ENCODE data around the gene MVB12B.
"Not testable (repeated sequence)": the region's sequence is repeated elsewhere in the genome, so short reads cannot be mapped to it uniquely, and the experiment has no call there.

Gene MVB12B

DNA sequence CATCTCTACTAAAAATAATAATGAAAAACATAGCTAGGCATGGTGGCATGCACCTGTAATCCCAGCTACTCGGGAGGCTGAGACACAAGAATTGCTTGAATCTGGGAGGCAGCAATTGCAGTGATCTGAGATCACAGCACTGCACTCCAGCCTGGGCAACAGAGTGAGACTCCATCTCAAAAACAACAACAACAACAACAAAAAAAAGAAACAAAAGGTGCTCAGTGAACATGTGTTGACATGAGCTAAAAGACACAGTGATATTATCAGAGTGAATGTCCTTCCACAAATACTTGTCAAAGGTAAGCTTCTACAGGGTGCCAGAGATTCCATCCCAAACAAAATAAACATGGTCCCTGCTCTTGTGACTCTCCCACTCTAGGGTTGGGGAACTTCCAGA is 211.9 kb downstream of the MVB12B start:
- no peak overlapping the region for H3K4me3 ChIP-seq (ENCODE audit: low read depth, low read length)
- H3K36me3 ChIP-seq = no peaks in the 10 kb centered on the region
- no peak overlapping the region for H3K27ac ChIP-seq
- no peaks in the 10 kb centered on the region for H3K9me3 ChIP-seq (ENCODE audit: severe bottlenecking)
- no peaks in the 10 kb centered on the region for H3K27me3 ChIP-seq (ENCODE audit: insufficient read depth, low read depth, severe bottlenecking)
- TF ChIP-seq, protein P1, sequence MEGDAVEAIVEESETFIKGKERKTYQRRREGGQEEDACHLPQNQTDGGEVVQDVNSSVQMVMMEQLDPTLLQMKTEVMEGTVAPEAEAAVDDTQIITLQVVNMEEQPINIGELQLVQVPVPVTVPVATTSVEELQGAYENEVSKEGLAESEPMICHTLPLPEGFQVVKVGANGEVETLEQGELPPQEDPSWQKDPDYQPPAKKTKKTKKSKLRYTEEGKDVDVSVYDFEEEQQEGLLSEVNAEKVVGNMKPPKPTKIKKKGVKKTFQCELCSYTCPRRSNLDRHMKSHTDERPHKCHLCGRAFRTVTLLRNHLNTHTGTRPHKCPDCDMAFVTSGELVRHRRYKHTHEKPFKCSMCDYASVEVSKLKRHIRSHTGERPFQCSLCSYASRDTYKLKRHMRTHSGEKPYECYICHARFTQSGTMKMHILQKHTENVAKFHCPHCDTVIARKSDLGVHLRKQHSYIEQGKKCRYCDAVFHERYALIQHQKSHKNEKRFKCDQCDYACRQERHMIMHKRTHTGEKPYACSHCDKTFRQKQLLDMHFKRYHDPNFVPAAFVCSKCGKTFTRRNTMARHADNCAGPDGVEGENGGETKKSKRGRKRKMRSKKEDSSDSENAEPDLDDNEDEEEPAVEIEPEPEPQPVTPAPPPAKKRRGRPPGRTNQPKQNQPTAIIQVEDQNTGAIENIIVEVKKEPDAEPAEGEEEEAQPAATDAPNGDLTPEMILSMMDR (IDR thresholded peaks at IDR 0.05; ENCODE audit: low read depth, low read length) = no peak
- DNase-seq = no peak

DNA sequence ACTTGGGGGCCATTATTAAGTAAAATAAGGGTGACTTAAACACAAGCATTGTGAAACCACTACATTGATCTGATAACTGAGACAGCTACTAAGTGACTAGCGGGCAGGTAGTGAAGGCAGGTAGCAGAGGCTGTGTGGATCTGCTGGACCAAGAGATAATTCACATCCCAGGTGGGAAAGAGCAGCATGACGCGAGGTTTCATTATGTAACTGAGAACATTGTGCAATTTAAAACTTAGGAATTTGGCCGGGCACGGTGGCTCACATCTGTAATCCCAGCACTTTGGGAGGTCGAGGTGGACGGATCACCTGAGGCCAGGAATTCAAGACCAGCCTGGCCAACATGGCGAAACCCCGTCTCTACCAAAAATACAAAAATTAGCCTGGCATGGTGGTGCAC is 213.8 kb downstream of the MVB12B start:
- not testable (repeated sequence) for H3K9me3 ChIP-seq (ENCODE audit: severe bottlenecking); H3K27me3 ChIP-seq (ENCODE audit: insufficient read depth, low read depth, severe bottlenecking); H3K36me3 ChIP-seq; H3K27ac ChIP-seq; DNase-seq; H3K4me3 ChIP-seq (ENCODE audit: low read depth, low read length)

DNA sequence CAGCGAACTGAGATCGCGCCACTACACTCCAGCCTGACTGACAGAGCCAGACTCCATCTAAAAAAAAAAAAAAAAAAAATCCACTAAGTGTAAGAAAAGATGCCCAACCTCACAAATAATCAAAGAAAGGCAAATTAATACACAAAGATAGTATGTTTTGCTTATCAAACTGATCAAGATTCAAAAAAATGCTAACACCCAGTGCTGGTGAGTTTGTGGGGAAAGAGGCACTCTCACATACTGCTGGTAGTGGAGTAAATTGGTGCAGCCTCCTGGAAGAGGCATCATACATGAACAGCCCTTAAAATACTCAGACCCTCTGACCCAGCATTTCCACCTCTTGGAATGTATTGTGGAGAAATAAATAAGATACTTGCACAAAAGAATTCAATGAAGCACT is 216.9 kb downstream of the MVB12B start:
- no peak for DNase-seq

DNA sequence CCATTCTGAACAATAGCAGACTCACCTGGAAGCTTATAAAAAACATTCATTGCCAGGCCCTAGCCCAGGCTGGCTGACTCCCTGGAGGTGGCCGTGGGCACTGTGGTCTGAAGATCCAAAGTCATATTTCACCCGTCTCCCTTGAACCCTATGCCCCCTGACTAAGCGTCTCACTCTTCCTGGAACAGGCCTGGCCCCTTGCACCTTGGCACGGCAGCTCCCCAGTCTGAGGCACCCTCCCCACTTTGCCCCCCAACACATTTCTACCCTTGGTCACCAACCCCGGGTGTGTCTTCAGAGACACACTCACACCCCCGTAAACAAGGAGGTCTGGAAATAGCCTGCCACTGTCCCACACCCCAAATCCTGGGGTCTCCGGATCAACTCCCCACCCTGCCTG is 218.5 kb downstream of the MVB12B start:
- Histone ChIP-seq H3K27me3 (ENCODE audit: insufficient read depth, low read depth, severe bottlenecking) (no peaks in the 10 kb centered on the region), H3K4me3 (ENCODE audit: low read depth, low read length) (no peak overlapping the region), H3K27ac (no peak overlapping the region), H3K36me3 (no peaks in the 10 kb centered on the region), H3K9me3 (ENCODE audit: severe bottlenecking) (no peaks in the 10 kb centered on the region)
- TF ChIP-seq, protein P1 (IDR thresholded peaks at IDR 0.05; ENCODE audit: low read depth, low read length) = no peak
- no peak for DNase-seq

More for the DNA sequence above, 216.9 kb downstream of the MVB12B start:
- Histone ChIP-seq H3K9me3 (ENCODE audit: severe bottlenecking) (no peaks in the 10 kb centered on the region), H3K4me3 (ENCODE audit: low read depth, low read length) (no peak overlapping the region), H3K27ac (no peak overlapping the region), H3K27me3 (ENCODE audit: insufficient read depth, low read depth, severe bottlenecking) (no peaks in the 10 kb centered on the region), H3K36me3 (no peaks in the 10 kb centered on the region)
- TF ChIP-seq, protein P1 (IDR thresholded peaks at IDR 0.05; ENCODE audit: low read depth, low read length) = no peak

DNA sequence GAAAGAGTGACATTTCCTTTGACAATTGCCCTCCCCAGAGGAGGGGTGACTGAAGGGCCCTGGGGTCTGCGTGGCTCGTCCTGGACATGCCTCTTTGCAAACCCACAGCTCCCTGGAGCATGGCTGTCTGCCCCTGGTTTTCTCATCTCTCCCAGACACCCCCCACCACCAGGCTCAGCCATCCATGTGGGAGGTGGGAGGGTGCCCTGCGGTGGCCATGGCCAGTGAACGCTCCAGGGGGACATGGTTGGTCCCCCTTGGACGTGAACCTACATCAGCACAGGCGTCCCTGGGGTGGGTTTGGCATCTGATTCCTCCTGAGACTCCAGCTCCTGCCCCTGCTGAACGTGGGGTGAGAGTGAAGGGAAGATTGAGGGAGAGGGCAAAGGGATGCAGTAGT is 219.4 kb downstream of the MVB12B start:
- TF ChIP-seq, protein P1 (IDR thresholded peaks at IDR 0.05; ENCODE audit: low read depth, low read length) = no peak
- H3K4me3 ChIP-seq (ENCODE audit: low read depth, low read length) = no peak overlapping the region
- no peak overlapping the region for H3K27ac ChIP-seq
- no peaks in the 10 kb centered on the region for H3K9me3 ChIP-seq (ENCODE audit: severe bottlenecking)
- H3K36me3 ChIP-seq = no peaks in the 10 kb centered on the region
- DNase-seq = no peak
- H3K27me3 ChIP-seq (ENCODE audit: insufficient read depth, low read depth, severe bottlenecking) = no peaks in the 10 kb centered on the region

DNA sequence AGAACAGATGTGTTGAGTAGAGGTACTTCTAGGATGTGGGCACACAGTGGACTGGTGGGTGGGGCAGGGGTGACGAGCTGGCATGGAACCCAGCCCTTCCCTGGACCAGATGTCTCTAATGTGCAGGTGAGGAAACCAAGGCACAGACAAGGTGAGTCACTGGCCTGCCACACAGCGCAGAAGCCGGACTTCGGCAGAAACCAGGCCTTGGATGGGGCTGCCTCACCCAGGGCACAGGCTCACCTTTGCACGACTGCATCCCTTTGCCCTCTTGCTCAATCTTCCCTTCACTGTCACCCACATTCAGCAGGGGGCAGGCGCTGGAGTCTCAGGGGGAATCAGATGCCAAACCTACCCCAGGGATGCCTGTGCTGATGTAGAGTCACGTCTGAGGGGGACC is 221.7 kb downstream of the MVB12B start:
- Histone ChIP-seq H3K4me3 (ENCODE audit: low read depth, low read length) (no peak overlapping the region), H3K36me3 (no peaks in the 10 kb centered on the region), H3K9me3 (ENCODE audit: severe bottlenecking) (no peaks in the 10 kb centered on the region), H3K27ac (no peak overlapping the region), H3K27me3 (ENCODE audit: insufficient read depth, low read depth, severe bottlenecking) (no peaks in the 10 kb centered on the region)
- TF ChIP-seq, protein P1 (IDR thresholded peaks at IDR 0.05; ENCODE audit: low read depth, low read length) = no peak
- no peak for DNase-seq
